ENCODE results near the gene ESR1. TPM values are rescaled to one million over a fixed set of nuclear protein-coding genes. Genes with fewer than 3 reads are reported as not detected.

Gene ESR1
- polyA plus RNA-seq, 3 donors = 0.12 to 0.24 (median 0.23) TPM

DNA sequence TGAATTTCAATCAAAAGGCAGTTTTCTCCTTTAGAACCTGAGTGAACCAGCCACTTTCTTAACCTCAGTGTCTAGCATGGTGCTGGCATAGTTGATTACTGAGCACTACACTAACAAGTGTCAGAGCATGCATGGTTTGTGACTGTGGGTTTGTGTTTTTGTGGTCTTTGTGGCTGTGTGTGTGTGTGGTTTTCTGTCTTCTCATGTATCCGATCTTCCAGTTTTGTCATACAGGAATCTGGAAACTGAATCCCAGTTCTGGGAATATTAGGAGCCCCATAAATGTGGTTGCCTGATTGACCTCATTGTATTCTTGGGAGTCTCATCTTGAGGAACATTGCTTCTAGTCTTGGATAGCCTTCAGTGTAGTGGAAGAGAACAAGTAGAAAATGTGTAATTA is 73.7 kb downstream of the ESR1 start:
- Histone ChIP-seq H3K36me3 (replicated peaks in 1 of 2; ENCODE audit: control insufficient read depth in 1 of 2, insufficient read depth in 2 of 2, low read length in 2 of 2) (no peaks in the 10 kb centered on the region), H4K20me1 (ENCODE audit: insufficient read depth, low read length) (no peaks in the 10 kb centered on the region), H3K4me3 (replicated peaks in 1 of 3; ENCODE audit: low read depth in 2 of 3, low read length in 3 of 3) (no peak overlapping the region), H3K27me3 (ENCODE audit: control insufficient read depth in 2 of 2, insufficient read depth in 2 of 2, low read length in 2 of 2) (no peaks in the 10 kb centered on the region), H3K27ac (ENCODE audit: low read depth in 1 of 2, low read length in 2 of 2) (no peak overlapping the region), H3K4me2 (replicated peaks; ENCODE audit: extremely low read depth, low read length, poor library complexity, severe bottlenecking) (no peak overlapping the region), H3K9ac (ENCODE audit: insufficient read depth, low read length, poor library complexity, severe bottlenecking) (no peak overlapping the region), H3K79me2 (ENCODE audit: insufficient read depth, low read length) (no peaks in the 10 kb centered on the region), H3K9me3 (replicated peaks in 1 of 2; ENCODE audit: control insufficient read depth in 1 of 2, insufficient read depth in 1 of 2, low read length in 2 of 2) (no peaks in the 10 kb centered on the region), H2AFZ (ENCODE audit: insufficient read depth, low read depth, low read length, poor library complexity, severe bottlenecking) (no peak overlapping the region), H3K4me1 (ENCODE audit: control insufficient read depth in 1 of 2, insufficient read depth in 2 of 2, low read length in 2 of 2) (no peaks in the 10 kb centered on the region)
- Mint-ChIP-seq H3K4me3 (no peak overlapping the region), H3K27ac (no peak overlapping the region), H3K4me1 (no peaks in the 10 kb centered on the region), H3K9me3 (peaks cover 0 to 7% (median 0%) of the 10 kb centered on the region in 7 donors), H3K27me3 (ENCODE audit: low read depth in 3 of 3) (peaks cover 0 to 2% (median 0%) of the 10 kb centered on the region in 3 donors), H3K36me3 (no peaks in the 10 kb centered on the region)
- 100% methylated on average over 1 of the region's 1 CpG for WGBS (ENCODE audit: insufficient coverage)
- DNase-seq = no peak
- intact Hi-C loops (cut with micrococcal nuclease) = no loop called here
- TF ChIP-seq, protein P1, sequence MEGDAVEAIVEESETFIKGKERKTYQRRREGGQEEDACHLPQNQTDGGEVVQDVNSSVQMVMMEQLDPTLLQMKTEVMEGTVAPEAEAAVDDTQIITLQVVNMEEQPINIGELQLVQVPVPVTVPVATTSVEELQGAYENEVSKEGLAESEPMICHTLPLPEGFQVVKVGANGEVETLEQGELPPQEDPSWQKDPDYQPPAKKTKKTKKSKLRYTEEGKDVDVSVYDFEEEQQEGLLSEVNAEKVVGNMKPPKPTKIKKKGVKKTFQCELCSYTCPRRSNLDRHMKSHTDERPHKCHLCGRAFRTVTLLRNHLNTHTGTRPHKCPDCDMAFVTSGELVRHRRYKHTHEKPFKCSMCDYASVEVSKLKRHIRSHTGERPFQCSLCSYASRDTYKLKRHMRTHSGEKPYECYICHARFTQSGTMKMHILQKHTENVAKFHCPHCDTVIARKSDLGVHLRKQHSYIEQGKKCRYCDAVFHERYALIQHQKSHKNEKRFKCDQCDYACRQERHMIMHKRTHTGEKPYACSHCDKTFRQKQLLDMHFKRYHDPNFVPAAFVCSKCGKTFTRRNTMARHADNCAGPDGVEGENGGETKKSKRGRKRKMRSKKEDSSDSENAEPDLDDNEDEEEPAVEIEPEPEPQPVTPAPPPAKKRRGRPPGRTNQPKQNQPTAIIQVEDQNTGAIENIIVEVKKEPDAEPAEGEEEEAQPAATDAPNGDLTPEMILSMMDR (IDR thresholded peaks at IDR 0.05) = no peak

DNA sequence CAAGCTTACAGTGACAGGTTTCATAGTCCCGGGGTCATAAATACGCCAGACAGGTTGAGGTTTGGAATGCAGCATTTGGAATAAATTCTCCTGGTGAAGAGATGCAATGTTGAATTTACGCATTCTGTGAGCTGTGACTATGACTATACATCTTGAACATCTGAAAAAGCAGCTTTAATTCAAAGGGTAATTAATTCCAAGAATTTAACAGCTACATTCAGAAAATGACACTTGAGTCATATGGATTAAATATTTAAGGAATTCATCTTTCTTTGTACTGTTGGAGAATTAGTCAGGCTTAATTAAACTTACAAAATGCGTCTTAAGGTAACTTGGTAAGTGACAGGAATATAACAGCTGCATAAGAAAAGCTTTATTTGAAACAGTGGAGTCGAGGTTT is 74.7 kb downstream of the ESR1 start:
- Mint-ChIP-seq H3K27ac (no peak overlapping the region), H3K4me3 (no peak overlapping the region), H3K9me3 (peaks cover 0 to 7% (median 0%) of the 10 kb centered on the region in 7 donors), H3K27me3 (ENCODE audit: low read depth in 3 of 3) (no peaks in the 10 kb centered on the region), H3K36me3 (no peaks in the 10 kb centered on the region), H3K4me1 (no peaks in the 10 kb centered on the region)
- TF ChIP-seq, protein P1 (IDR thresholded peaks at IDR 0.05) = no peak
- Histone ChIP-seq H3K27ac (ENCODE audit: low read depth in 1 of 2, low read length in 2 of 2) (no peak overlapping the region), H3K79me2 (ENCODE audit: insufficient read depth, low read length) (no peaks in the 10 kb centered on the region), H3K4me1 (ENCODE audit: control insufficient read depth in 1 of 2, insufficient read depth in 2 of 2, low read length in 2 of 2) (no peaks in the 10 kb centered on the region), H3K4me2 (replicated peaks; ENCODE audit: extremely low read depth, low read length, poor library complexity, severe bottlenecking) (no peak overlapping the region), H3K36me3 (replicated peaks in 1 of 2; ENCODE audit: control insufficient read depth in 1 of 2, insufficient read depth in 2 of 2, low read length in 2 of 2) (no peaks in the 10 kb centered on the region), H2AFZ (ENCODE audit: insufficient read depth, low read depth, low read length, poor library complexity, severe bottlenecking) (no peak overlapping the region), H3K4me3 (replicated peaks in 1 of 3; ENCODE audit: low read depth in 2 of 3, low read length in 3 of 3) (no peak overlapping the region), H3K9me3 (replicated peaks in 1 of 2; ENCODE audit: control insufficient read depth in 1 of 2, insufficient read depth in 1 of 2, low read length in 2 of 2) (no peaks in the 10 kb centered on the region), H3K9ac (ENCODE audit: insufficient read depth, low read length, poor library complexity, severe bottlenecking) (no peak overlapping the region), H4K20me1 (ENCODE audit: insufficient read depth, low read length) (no peaks in the 10 kb centered on the region), H3K27me3 (ENCODE audit: control insufficient read depth in 2 of 2, insufficient read depth in 2 of 2, low read length in 2 of 2) (no peaks in the 10 kb centered on the region)
- WGBS (ENCODE audit: insufficient coverage) = no CpG with 5 or more reads among the region's 5 CpGs
- no peak for DNase-seq
- intact Hi-C loops (cut with micrococcal nuclease) = no loop called here

Measured in CD14-positive monocyte (primary cell).